Forelimb muscle (tissue), 1 donor: ENCODE results near the gene MTSS2. TPM values are rescaled to one million over a fixed set of nuclear protein-coding genes. Genes with fewer than 3 reads are reported as not detected.

Experiments used
- polyA plus RNA-seq: library from polyadenylated mRNA; unstranded; fragments of 120-200 nt; gene quantifications from one replicate; pipeline ENCODE4 v1.2.1, GENCODE V29; 2013; ENCODE audit not compliant: insufficient read length

The MTSS2 gene
- polyA plus RNA-seq, 1 donor, result 126 TPM

Other genes starting within 250 kb of the MTSS2 start
- gene ST3GAL2, start 247.0 kb downstream of the MTSS2 start, polyA plus RNA-seq, result 24.1 TPM
- gene FCSK, start 231.5 kb downstream of the MTSS2 start, polyA plus RNA-seq, result 8.4 TPM
- gene COG4, start 162.5 kb downstream of the MTSS2 start, polyA plus RNA-seq, result 41.5 TPM
- gene SF3B3, start 162.2 kb downstream of the MTSS2 start, polyA plus RNA-seq, result 202 TPM
- 5.0 TPM for gene IL34, start 39.5 kb downstream of the MTSS2 start, polyA plus RNA-seq
- gene VAC14, start 115.1 kb upstream of the MTSS2 start, polyA plus RNA-seq, result 16.4 TPM